B cell (primary cell): Measurements from ENCODE around the gene HIP1R. TPM values are rescaled to one million over a fixed set of nuclear protein-coding genes. Genes with fewer than 3 reads are reported as not detected.

Experiments used
- ATAC-seq: fragments of 200-7000 bp; cut with Tn5 transposase; one replicate; pipeline ENCODE4 v1.10.0; 2021; ENCODE audit warnings: low read depth, mild to moderate bottlenecking, moderate number of reproducible peaks, moderate library complexity
- CTCF ChIA-PET: fragments of 350-600 bp; sonication (Branson Sonifier 250); formaldehyde crosslinking; loops from one replicate; lab custom pipeline; 2021; ENCODE audit warnings: antibody characterized with exemption, inconsistent platforms; lab: Charles Lee
- POLR2A ChIA-PET: fragments of 350-600 bp; sonication (Branson Sonifier 250); formaldehyde crosslinking; loops from one replicate; lab custom pipeline; 2021; ENCODE audit warnings: antibody characterized with exemption; lab: Charles Lee
- DNase-seq: peaks from one replicate; pipeline ENCODE4 v3.0.0; 2013
- H2AFZ ChIP-seq: 2 replicates; pipeline ENCODE4 v1.6.1; 2012; ENCODE audit warnings: mild to moderate bottlenecking, low read depth, low read length; ENCODE audit not compliant: insufficient read depth, poor library complexity, severe bottlenecking
- H3K27ac ChIP-seq, 2 donors: 1 replicate in 1 of 2; 2 replicates in 1 of 2; pipeline ENCODE4 v1.5.1; 2012 to 2013; ENCODE audit warnings: low read length in 2 of 2, mild to moderate bottlenecking in 2 of 2, moderate library complexity in 1 of 2
- H3K27me3 ChIP-seq, 4 experiments: fragments of 200-600 bp in 1 of 4; sonication (generic) in 1 of 4; replicated peaks in 1 of 4; 1 replicate in 2 of 4; 2 replicates in 2 of 4; pipeline versions ENCODE4 v1.6.1 to v1.7.0; 2013 to 2016; ENCODE audit warnings: low read length in 3 of 4, mild to moderate bottlenecking in 2 of 4, mixed read lengths in 1 of 4, moderate library complexity in 1 of 4; ENCODE audit not compliant: insufficient read depth in 4 of 4, control insufficient read depth in 3 of 4; ENCODE audit errors: control extremely low read depth in 1 of 4
- H3K36me3 ChIP-seq, 2 experiments: replicated peaks in 1 of 2; 1 replicate in 1 of 2; 2 replicates in 1 of 2; pipeline versions ENCODE4 v1.6.1 to v1.7.1; 2013; ENCODE audit warnings: low read length in 1 of 2; ENCODE audit not compliant: insufficient read depth in 2 of 2, control insufficient read depth in 1 of 2; ENCODE audit errors: control extremely low read depth in 1 of 2, extremely low read depth in 1 of 2
- H3K4me1 ChIP-seq, 2 donors: fragments of 200-600 bp in 1 of 2; sonication (generic) in 1 of 2; 1 replicate in 1 of 2; 2 replicates in 1 of 2; pipeline versions ENCODE4 v1.5.1 to v1.6.1; 2013 to 2017; ENCODE audit warnings: low read length in 2 of 2; ENCODE audit not compliant: control insufficient read depth in 2 of 2, insufficient read depth in 2 of 2
- H3K4me2 ChIP-seq: replicated peaks from 2 replicates; pipeline ENCODE3; 2012; ENCODE audit warnings: mild to moderate bottlenecking, low read depth, low read length; ENCODE audit not compliant: poor library complexity, severe bottlenecking
- H3K4me3 ChIP-seq, 5 experiments: fragments of 200-600 bp in 1 of 5; sonication (generic) in 1 of 5; 1 replicate in 3 of 5; 2 replicates in 2 of 5; pipeline versions ENCODE4 v1.5.1 to v1.7.0; 2011 to 2016; ENCODE audit warnings: low read length in 4 of 5, mild to moderate bottlenecking in 4 of 5, low read depth in 2 of 5, control low read depth in 1 of 5, moderate library complexity in 1 of 5; ENCODE audit not compliant: insufficient read depth in 1 of 5; ENCODE audit errors: control extremely low read depth in 1 of 5, extremely low read depth in 1 of 5
- H3K79me2 ChIP-seq: fragments of 200-600 bp; sonication (generic); one replicate; pipeline ENCODE4 v1.6.0; 2016; ENCODE audit warnings: low read length; ENCODE audit not compliant: control insufficient read depth, insufficient read depth
- H3K9ac ChIP-seq: fragments of 200-600 bp; sonication (generic); 2 replicates; pipeline ENCODE4 v1.6.1; 2017; ENCODE audit warnings: mild to moderate bottlenecking, low read length, moderate library complexity
- H3K9me3 ChIP-seq, 3 donors: one replicate each; pipeline versions ENCODE4 v1.6.1 to v1.7.1; 2013; ENCODE audit warnings: low read length in 2 of 3; ENCODE audit not compliant: control insufficient read depth in 2 of 3, insufficient read depth in 1 of 3; ENCODE audit errors: control extremely low read depth in 1 of 3
- H4K20me1 ChIP-seq: 2 replicates; pipeline ENCODE4 v1.6.0; 2012; ENCODE audit warnings: mild to moderate bottlenecking, low read length; ENCODE audit not compliant: insufficient read depth, control insufficient read depth, poor library complexity, severe bottlenecking
- H3K27ac Mint-ChIP-seq: one replicate; pipeline ENCODE4 v1.8.0; 2021; ENCODE audit warnings: mixed read lengths
- H3K27me3 Mint-ChIP-seq: one replicate; pipeline ENCODE4 v1.8.0; 2021; ENCODE audit warnings: mixed read lengths
- H3K4me1 Mint-ChIP-seq: one replicate; pipeline ENCODE4 v1.8.0; 2021; ENCODE audit warnings: mixed read lengths
- H3K4me3 Mint-ChIP-seq: one replicate; pipeline ENCODE4 v1.8.0; 2021; ENCODE audit warnings: mixed read lengths
- H3K9me3 Mint-ChIP-seq: one replicate; pipeline ENCODE4 v1.8.0; 2022; ENCODE audit warnings: mixed read lengths; ENCODE audit not compliant: insufficient read depth
- CTCF ChIP-seq: fragments of 200-600 bp; IDR thresholded peaks from one replicate; pipeline ENCODE4 v1.8.0; 2022; ENCODE audit warnings: antibody characterized with exemption, mild to moderate bottlenecking
- EZH2 ChIP-seq: IDR thresholded peaks from 2 replicates; pipeline ENCODE4 v1.6.1; 2012; ENCODE audit warnings: borderline replicate concordance, low read depth, mild to moderate bottlenecking, moderate library complexity, low read length; ENCODE audit not compliant: insufficient read depth, poor library complexity, severe bottlenecking
- WGBS: methylation state at CpG from one replicate; pipeline ENCODE4 v1.1.5; 2013; ENCODE audit warnings: missing lambda C conversion rate; ENCODE audit not compliant: insufficient coverage; 5-methylcytosine and 5-hydroxymethylcytosine counted together
- intact Hi-C: fragments of 100-400 bp; cut with micrococcal nuclease; formaldehyde crosslinking; loops from one replicate; pipeline ENCODE4 v1.10.0; 2022
- polyA plus RNA-seq: library from polyadenylated mRNA; depleted of rRNA; stranded (reverse); fragments of >200 nt; gene quantifications from 2 replicates; pipeline ENCODE4 v1.2.3, GENCODE V29; 2012
- total RNA-seq, 2 donors: library from RNA; stranded (reverse); fragments of 120-200 nt in 1 of 2; gene quantifications; 1 replicate in 1 of 2; 2 replicates in 1 of 2; pipeline versions ENCODE4 v1.2.3 to v1.2.4, GENCODE V29; 2013 to 2022

The HIP1R gene
- total and polyA plus RNA-seq, 2 donors (not counting 1 experiment from before 2014, with no cell fraction given) = 289 to 390 TPM

DNA sequence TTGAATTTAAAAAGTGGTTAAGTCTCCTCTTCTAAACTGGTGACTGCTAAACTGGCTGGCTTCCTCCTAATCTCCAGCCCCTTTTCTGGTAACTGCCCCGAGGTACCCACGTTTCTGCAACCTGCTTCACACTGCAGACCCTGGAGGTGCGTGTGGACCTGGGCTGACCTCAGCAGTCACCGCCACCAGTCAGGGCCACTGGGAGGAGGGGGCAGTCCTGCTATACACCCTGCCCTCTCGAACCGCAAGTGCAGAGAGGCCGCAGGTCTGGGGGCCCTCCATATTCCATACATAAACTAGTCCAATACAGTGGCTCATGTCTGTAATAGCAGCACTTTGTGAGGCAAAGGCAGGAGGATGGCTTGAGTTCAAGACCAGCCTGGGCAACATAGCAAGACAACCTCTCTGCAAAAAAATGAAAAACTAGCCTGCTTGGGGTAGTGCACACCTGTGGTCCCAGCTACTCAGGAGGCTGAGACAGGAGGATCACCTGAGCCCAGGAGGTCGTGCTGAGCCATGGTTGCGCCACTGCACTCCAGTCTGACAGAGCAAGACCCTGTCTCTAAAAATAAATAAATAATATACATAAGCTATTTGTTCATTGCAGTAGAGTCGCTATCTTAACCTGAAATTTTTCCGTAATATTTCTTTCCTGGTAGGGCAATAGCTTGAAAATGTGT, 35.0 kb downstream of the HIP1R start:
- ATAC-seq (no peak), DNase-seq (no peak)
- peaks cover 38% of the 10 kb centered on the region for H4K20me1 ChIP-seq
- WGBS = 93% methylated on average over 5 of the region's 11 CpGs
- no peak overlapping the region for H2AFZ ChIP-seq
- H3K36me3 ChIP-seq = peaks cover 5 to 54% of the 10 kb centered on the region in 2 experiments
- peak overlapping the region; percentile 52 to 89 (median 69) for H3K4me3 ChIP-seq
- peak overlapping the region; percentile 95 for H3K27ac Mint-ChIP-seq
- intact Hi-C loops = no loop called here
- no peaks in the 10 kb centered on the region for H3K9me3 ChIP-seq
- peak overlapping the region; percentile 69 to 80 for H3K27ac ChIP-seq
- peaks cover 79 to 84% of the 10 kb centered on the region in 2 donors for H3K4me1 ChIP-seq
- TF ChIP-seq EZH2 (no peak), CTCF (no peak)
- H3K4me3 Mint-ChIP-seq = peak overlapping the region; percentile 86
- H3K9me3 Mint-ChIP-seq = no peaks in the 10 kb centered on the region
- H3K79me2 ChIP-seq = peaks cover 96% of the 10 kb centered on the region
- H3K27me3 ChIP-seq = no peaks in the 10 kb centered on the region
- no peaks in the 10 kb centered on the region for H3K27me3 Mint-ChIP-seq
- POLR2A ChIA-PET = interaction anchor here (2.1 kb wide), 1 partner anchor 8 kb away, joined by 10 read pairs; no protein-coding TSS in a partner anchor
- CTCF ChIA-PET = interaction anchor here (0.9 to 19.2 kb wide), 12 partner anchors 8 to 368 kb away, joined by 3 to 388 read pairs (median 6); no protein-coding TSS in a partner anchor
- H3K4me2 ChIP-seq = peak overlapping the region; percentile 94
- H3K4me1 Mint-ChIP-seq = peaks cover 85% of the 10 kb centered on the region
- peak overlapping the region; percentile 83 for H3K9ac ChIP-seq
